SK-N-MC (cell line): ENCODE results near the gene TMEM184B.

ENCODE experiments used
- DNase-seq: peaks from one replicate; pipeline ENCODE4 v3.0.0-alpha.2; 2011; ENCODE audit warnings: low read depth, low spot score
- H3K27ac ChIP-seq: fragments of 200-600 bp; sonication (generic); 2 replicates; pipeline ENCODE4 v1.5.1; 2016; ENCODE audit warnings: mixed run types
- H3K36me3 ChIP-seq: fragments of 200-600 bp; sonication (generic); 2 replicates; pipeline ENCODE4 v1.6.1; 2017; ENCODE audit warnings: antibody characterized with exemption, low read length, mixed read lengths; ENCODE audit not compliant: insufficient read depth
- H3K4me3 ChIP-seq: fragments of 200-600 bp; sonication (generic); 2 replicates; pipeline ENCODE4 v1.5.1; 2016
- H3K9ac ChIP-seq: fragments of 200-600 bp; sonication (generic); 2 replicates; pipeline ENCODE4 v1.8.0; 2017; ENCODE audit warnings: mixed run types, mixed read lengths; ENCODE audit not compliant: insufficient read length
- H3K9me3 ChIP-seq: fragments of 200-600 bp; sonication (generic); 2 replicates; pipeline ENCODE4 v1.6.1; 2017; ENCODE audit warnings: low read depth, mild to moderate bottlenecking, antibody characterized with exemption, low read length, moderate library complexity, mixed read lengths
- EZH2 ChIP-seq: fragments of 200-600 bp; sonication (generic); IDR thresholded peaks from one replicate; pipeline ENCODE4 v1.6.1; 2017; ENCODE audit warnings: antibody characterized with exemption
- FOXP2 ChIP-seq: optimal IDR thresholded peaks from 2 replicates; pipeline ENCODE3; 2011; ENCODE audit warnings: mild to moderate bottlenecking, moderate library complexity; ENCODE audit not compliant: insufficient read depth; ENCODE audit errors: extremely low read length, control extremely low read depth
- POLR2AphosphoS5 ChIP-seq: IDR thresholded peaks from 2 replicates; pipeline ENCODE4 v1.6.1; 2012; ENCODE audit warnings: mild to moderate bottlenecking, low read depth, low read length, borderline replicate concordance

The TMEM184B gene

GRCh38 chr22:38205261-38206128 lies 67.3 kb downstream of the TMEM184B start:
- no peaks in the 10 kb centered on the region for H3K36me3 ChIP-seq
- H3K4me3 ChIP-seq: no peak overlapping the region
- TF ChIP-seq FOXP2 (no peak), EZH2 (no peak), POLR2AphosphoS5 (no peak)
- H3K9me3 ChIP-seq: no peaks in the 10 kb centered on the region
- DNase-seq: no peak
- H3K9ac ChIP-seq: no peak overlapping the region
- H3K27ac ChIP-seq: no peak overlapping the region

GRCh38 chr22:38204784-38205183 lies 68.0 kb downstream of the TMEM184B start:
- no peak for TF ChIP-seq EZH2
- TF ChIP-seq POLR2AphosphoS5: no peak
- TF ChIP-seq FOXP2: no peak
- Histone ChIP-seq H3K9me3 (no peaks in the 10 kb centered on the region), H3K27ac (no peak overlapping the region), H3K4me3 (no peak overlapping the region), H3K36me3 (no peaks in the 10 kb centered on the region), H3K9ac (no peak overlapping the region)
- DNase-seq: no peak

DNA sequence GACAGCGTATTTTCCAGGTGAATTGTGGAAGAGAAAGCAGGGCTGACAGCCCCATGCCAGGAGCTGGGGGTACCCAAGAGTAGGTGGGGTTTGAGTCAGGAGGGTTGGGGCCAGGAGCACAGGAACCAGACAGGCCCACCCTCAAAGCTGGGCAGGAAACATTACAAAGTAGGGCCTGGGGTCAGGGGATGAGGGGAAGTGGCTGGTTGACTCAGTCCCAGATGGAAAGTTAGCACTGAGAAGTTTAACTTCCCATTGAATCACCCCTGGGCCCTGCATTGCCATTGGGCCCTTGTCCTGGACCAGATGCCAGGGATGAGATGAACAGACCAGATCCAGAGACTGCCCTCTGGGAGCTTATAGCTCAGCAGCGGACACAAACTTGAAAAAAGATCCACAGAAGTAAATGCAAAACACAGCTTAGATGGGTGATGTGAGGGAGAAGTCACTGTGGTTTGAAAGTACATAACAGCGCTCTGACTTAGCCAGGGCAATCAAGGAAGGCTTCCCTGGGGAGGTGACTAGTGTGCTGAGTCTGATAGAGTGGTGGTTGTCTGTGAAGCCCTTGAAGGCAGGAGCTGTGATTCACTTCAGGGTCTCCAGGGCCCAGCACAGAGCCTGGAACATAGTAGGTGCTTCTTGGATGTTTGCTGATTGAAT lies 68.8 kb downstream of the TMEM184B start:
- no peak overlapping the region for H3K27ac ChIP-seq
- H3K36me3 ChIP-seq: no peaks in the 10 kb centered on the region
- H3K9me3 ChIP-seq: no peaks in the 10 kb centered on the region
- TF ChIP-seq POLR2AphosphoS5: no peak
- TF ChIP-seq FOXP2: no peak
- TF ChIP-seq EZH2: no peak
- no peak overlapping the region for H3K9ac ChIP-seq
- no peak overlapping the region for H3K4me3 ChIP-seq
- DNase-seq: no peak

DNA sequence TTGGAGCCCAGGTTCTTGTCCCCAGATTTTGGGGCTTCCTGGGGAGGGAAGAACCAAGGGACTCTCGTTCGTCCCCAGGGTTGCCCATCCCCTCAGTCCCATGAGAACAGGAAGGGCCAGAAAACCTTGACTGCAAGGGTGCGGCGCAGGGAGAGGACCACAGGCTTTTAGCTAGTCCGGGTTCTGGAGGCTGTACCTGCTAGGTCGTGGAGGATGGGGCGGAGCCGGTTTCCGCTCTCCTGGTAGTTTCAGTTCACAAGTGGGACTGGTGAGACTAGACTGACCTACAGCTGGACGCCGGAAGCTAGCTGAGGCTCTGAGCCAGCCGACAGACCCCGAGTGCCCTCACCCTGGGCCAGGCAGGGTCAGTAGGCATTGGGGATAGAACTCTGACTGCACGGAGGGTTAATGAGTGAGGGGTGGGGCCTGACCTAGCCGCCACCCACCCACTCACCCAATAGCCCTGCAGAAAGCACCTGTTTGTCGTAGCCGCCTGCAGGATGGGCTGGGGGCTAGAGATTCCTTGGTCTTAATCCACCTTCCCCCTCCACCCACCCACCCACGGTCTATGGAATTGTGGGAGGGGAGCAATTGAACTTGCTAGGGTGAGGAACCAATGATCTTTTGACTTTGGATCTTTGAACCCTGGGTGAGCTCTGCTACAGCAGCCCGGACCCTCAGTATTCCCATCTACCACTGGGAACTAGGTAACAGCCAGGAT lies 69.6 kb downstream of the TMEM184B start:
- no peak overlapping the region for H3K27ac ChIP-seq
- no peak for TF ChIP-seq FOXP2
- TF ChIP-seq POLR2AphosphoS5: no peak
- no peak for TF ChIP-seq EZH2
- H3K9ac ChIP-seq: peak overlapping the region; percentile 77
- no peaks in the 10 kb centered on the region for H3K9me3 ChIP-seq
- H3K36me3 ChIP-seq: no peaks in the 10 kb centered on the region
- peak overlapping the region; percentile 90 for H3K4me3 ChIP-seq
- no peak for DNase-seq

GRCh38 chr22:38202437-38203089 lies 70.2 kb downstream of the TMEM184B start:
- no peak for TF ChIP-seq FOXP2
- no peak for TF ChIP-seq POLR2AphosphoS5
- TF ChIP-seq EZH2: no peak
- Histone ChIP-seq H3K27ac (no peak overlapping the region), H3K9ac (peak overlapping the region; percentile 77), H3K9me3 (no peaks in the 10 kb centered on the region), H3K4me3 (peak overlapping the region; percentile 90), H3K36me3 (no peaks in the 10 kb centered on the region)
- DNase-seq: no peak

- Histone ChIP-seq H3K27ac (no peak within 1 kb of the TSS), H3K9me3 (no peaks in the 10 kb centered on the region), H3K4me3 (peak within 1 kb of the TSS; percentile 90), H3K9ac (peak within 1 kb of the TSS; percentile 77), H3K36me3 (no peaks in the 10 kb centered on the region)
- DNase-seq: no peak
- no peak for TF ChIP-seq POLR2AphosphoS5
- no peak for TF ChIP-seq FOXP2
- TF ChIP-seq EZH2: no peak
Observed at GRCh38 chr22:38201711-38202436, 70.9 kb downstream of the TMEM184B start, which contains the start of gene MAFF. Gene MAFF, plus strand, starts transcription at chr22:38201994. Its CDS starts 11,860 bp downstream, at chr22:38213854.

DNA sequence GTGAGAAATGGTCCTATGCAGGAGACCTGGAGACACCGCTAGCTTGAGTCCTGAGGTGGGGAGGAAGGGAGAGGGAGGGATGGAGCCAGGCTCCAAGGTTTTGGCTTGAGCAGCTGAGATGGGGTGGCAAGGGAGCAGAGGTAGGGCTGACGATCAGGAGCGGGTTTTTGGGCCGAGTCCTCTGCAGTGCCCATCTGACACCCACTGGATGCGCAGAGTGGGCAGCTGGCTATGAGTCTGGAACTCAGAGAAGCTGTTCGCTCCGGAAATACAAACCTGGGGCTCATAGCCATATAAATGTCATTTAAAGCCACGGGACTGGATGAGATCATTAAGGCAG lies 71.5 kb downstream of the TMEM184B start:
- DNase-seq: no peak
- TF ChIP-seq POLR2AphosphoS5: no peak
- no peak for TF ChIP-seq FOXP2
- no peak for TF ChIP-seq EZH2
- H3K9me3 ChIP-seq: no peaks in the 10 kb centered on the region
- H3K4me3 ChIP-seq: peak overlapping the region; percentile 90
- no peaks in the 10 kb centered on the region for H3K36me3 ChIP-seq
- no peak overlapping the region for H3K27ac ChIP-seq
- H3K9ac ChIP-seq: no peak overlapping the region
